ENCODE measurements around the gene VWC2.

Gene VWC2

GRCh38 chr7:49937608-49938007 lies 164.2 kb downstream of the VWC2 start:
- no peak for DNase-seq (ENCODE audit: low read depth in 2 of 2)

All from stimulated activated CD4-positive, alpha-beta T cell treated with anti-CD3 and anti-CD28 coated beads, Interleukin-4, amount 100 ng/mL, for 48 hours (primary cell).